HL-60 (cell line): ENCODE measurements around the gene SGCA.

Experiments
- DNase-seq, 2 experiments: peaks; one replicate each; pipeline ENCODE4 v3.0.0-alpha.2; 2010 to 2020; ENCODE audit warnings: low read depth in 1 of 2, low spot score in 1 of 2
- H3K27ac ChIP-seq: fragments of 250-450 bp; sonication (Bioruptor Pico); replicated peaks from 2 replicates; pipeline ENCODE4 v1.5.1; 2020; ENCODE audit warnings: mild to moderate bottlenecking, moderate library complexity
- H3K27me3 ChIP-seq: fragments of 250-450 bp; sonication (Bioruptor Pico); 2 replicates; pipeline ENCODE4 v1.5.1; 2021; ENCODE audit warnings: mild to moderate bottlenecking, moderate library complexity; ENCODE audit not compliant: insufficient read depth, poor library complexity, severe bottlenecking
- H3K4me3 ChIP-seq: replicated peaks from 2 replicates; pipeline ENCODE4 v1.5.1; 2011; ENCODE audit warnings: mild to moderate bottlenecking, control low read depth, low read length; ENCODE audit not compliant: insufficient read depth
- GABPA ChIP-seq: IDR thresholded peaks from 2 replicates; pipeline ENCODE4 v1.6.1; 2012; ENCODE audit warnings: low read depth
- POLR2AphosphoS5 ChIP-seq: IDR thresholded peaks from 2 replicates; pipeline ENCODE4 v1.6.1; 2012; ENCODE audit warnings: low read depth
- REST ChIP-seq: IDR thresholded peaks from 2 replicates; pipeline ENCODE4 v1.6.1; 2012; ENCODE audit warnings: low read depth; ENCODE audit not compliant: insufficient replicate concordance
- SPI1 ChIP-seq: IDR thresholded peaks from 2 replicates; pipeline ENCODE4 v1.6.1; 2012; ENCODE audit warnings: low read depth, mild to moderate bottlenecking, borderline replicate concordance
- TF ChIP-seq, protein P1 (sequence below): IDR thresholded peaks from one replicate; pipeline ENCODE4 v1.5.1; 2011; ENCODE audit warnings: low read length, control low read depth, inconsistent platforms; ENCODE audit not compliant: insufficient read depth

SGCA gene

DNA sequence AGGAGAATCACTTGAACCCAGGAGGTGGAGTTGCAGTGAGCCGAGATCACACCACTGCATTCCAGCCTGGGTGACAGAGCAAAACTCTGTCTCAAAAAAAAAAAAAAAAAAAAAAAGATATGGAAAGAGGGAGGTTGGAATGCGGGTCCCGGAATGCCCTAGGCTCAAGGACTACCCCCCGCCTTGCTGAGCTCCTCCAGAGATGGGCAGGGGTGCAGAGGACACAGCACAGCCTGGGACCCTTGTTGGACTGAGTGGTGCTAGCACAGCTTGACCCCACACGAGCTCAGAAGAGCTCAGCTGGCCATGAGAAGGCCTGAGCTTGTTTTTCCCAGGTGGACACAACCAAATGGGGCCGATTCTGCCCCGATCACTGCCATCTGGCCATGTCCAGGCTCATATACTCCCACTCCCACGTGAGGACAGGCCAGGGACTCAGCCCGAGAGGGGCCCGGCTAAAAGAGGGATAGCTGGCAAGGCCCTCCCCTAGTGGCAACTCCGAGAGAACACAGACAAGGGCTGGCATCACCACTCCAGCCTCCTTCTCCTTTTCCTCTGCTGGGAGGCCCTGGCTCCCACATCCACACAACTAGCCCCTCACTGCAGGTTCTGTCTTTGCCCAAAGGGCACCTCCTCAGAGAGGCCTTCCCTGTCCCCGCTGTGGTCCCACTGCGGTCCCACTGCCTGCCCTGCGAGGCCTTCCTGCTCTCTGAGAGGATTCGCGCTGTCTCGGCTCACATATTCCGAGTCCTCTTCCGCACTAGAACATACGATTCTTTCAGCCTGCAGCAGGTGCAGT, 11.0 kb downstream of the SGCA start:
- H3K27ac ChIP-seq = no peak overlapping the region
- H3K4me3 ChIP-seq = no peak overlapping the region

GRCh38 chr17:50177476-50177875, 11.7 kb downstream of the SGCA start:
- H3K27me3 ChIP-seq = no peaks in the 10 kb centered on the region
- no peak for DNase-seq
- H3K4me3 ChIP-seq = no peak overlapping the region
- TF ChIP-seq SPI1 = no peak
- no peak for TF ChIP-seq REST
- TF ChIP-seq, protein P1, sequence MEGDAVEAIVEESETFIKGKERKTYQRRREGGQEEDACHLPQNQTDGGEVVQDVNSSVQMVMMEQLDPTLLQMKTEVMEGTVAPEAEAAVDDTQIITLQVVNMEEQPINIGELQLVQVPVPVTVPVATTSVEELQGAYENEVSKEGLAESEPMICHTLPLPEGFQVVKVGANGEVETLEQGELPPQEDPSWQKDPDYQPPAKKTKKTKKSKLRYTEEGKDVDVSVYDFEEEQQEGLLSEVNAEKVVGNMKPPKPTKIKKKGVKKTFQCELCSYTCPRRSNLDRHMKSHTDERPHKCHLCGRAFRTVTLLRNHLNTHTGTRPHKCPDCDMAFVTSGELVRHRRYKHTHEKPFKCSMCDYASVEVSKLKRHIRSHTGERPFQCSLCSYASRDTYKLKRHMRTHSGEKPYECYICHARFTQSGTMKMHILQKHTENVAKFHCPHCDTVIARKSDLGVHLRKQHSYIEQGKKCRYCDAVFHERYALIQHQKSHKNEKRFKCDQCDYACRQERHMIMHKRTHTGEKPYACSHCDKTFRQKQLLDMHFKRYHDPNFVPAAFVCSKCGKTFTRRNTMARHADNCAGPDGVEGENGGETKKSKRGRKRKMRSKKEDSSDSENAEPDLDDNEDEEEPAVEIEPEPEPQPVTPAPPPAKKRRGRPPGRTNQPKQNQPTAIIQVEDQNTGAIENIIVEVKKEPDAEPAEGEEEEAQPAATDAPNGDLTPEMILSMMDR = no peak
- TF ChIP-seq GABPA = no peak
- no peak for TF ChIP-seq POLR2AphosphoS5
- H3K27ac ChIP-seq = no peak overlapping the region

More for the DNA sequence above, 11.0 kb downstream of the SGCA start:
- no peak for DNase-seq
- H3K27me3 ChIP-seq = no peaks in the 10 kb centered on the region
- TF ChIP-seq, protein P1 = no peak
- no peak for TF ChIP-seq POLR2AphosphoS5
- TF ChIP-seq SPI1 = no peak
- TF ChIP-seq REST = no peak
- TF ChIP-seq GABPA = no peak

GRCh38 chr17:50177983-50178834, 12.4 kb downstream of the SGCA start:
- peak; percentile 75 to 76 for DNase-seq
- no peaks in the 10 kb centered on the region for H3K27me3 ChIP-seq
- no peak for TF ChIP-seq SPI1
- TF ChIP-seq, protein P1 = peak; percentile 55
- no peak overlapping the region for H3K4me3 ChIP-seq
- no peak overlapping the region for H3K27ac ChIP-seq
